Osteoblast (primary cell): ENCODE results near the gene ATL1. TPM values are rescaled to one million over a fixed set of nuclear protein-coding genes. Genes with fewer than 3 reads are reported as not detected.
A peak's percentile ranks its signal among the peaks of the same experiment; 100 is the strongest.

ENCODE experiments used
- DNase-seq: peaks from one replicate; pipeline ENCODE4 v3.0.0; 2011; ENCODE audit warnings: low spot score, mixed read lengths; ENCODE audit not compliant: insufficient read length; ENCODE audit errors: missing footprints
- H2AFZ ChIP-seq: 2 replicates; pipeline ENCODE4 v1.6.0; 2011; ENCODE audit warnings: mild to moderate bottlenecking, low read length
- H3K27ac ChIP-seq: 2 replicates; pipeline ENCODE4 v1.5.1; 2011; ENCODE audit warnings: mild to moderate bottlenecking, low read depth, low read length, moderate library complexity
- H3K27me3 ChIP-seq: 2 replicates; pipeline ENCODE4 v1.6.0; 2012; ENCODE audit warnings: mild to moderate bottlenecking, control low read depth, inconsistent platforms, low read length, moderate library complexity; ENCODE audit not compliant: insufficient read depth
- H3K36me3 ChIP-seq: 2 replicates; pipeline ENCODE4 v1.5.1; 2011; ENCODE audit warnings: mild to moderate bottlenecking, low read length, control low read depth, moderate library complexity; ENCODE audit not compliant: insufficient read depth
- H3K4me1 ChIP-seq: 2 replicates; pipeline ENCODE4 v1.5.1; 2011; ENCODE audit warnings: mild to moderate bottlenecking, low read length, control low read depth, moderate library complexity; ENCODE audit not compliant: insufficient read depth
- H3K4me2 ChIP-seq: 2 replicates; pipeline ENCODE4 v1.6.0; 2011; ENCODE audit warnings: mild to moderate bottlenecking, low read length; ENCODE audit not compliant: insufficient read depth
- H3K4me3 ChIP-seq: fragments of 200-600 bp; sonication (generic); 3 replicates; pipeline ENCODE4 v1.5.1; 2012; ENCODE audit warnings: mild to moderate bottlenecking, low read length, inconsistent platforms; ENCODE audit not compliant: insufficient read depth
- H3K79me2 ChIP-seq: 2 replicates; pipeline ENCODE4 v1.6.0; 2012; ENCODE audit warnings: mild to moderate bottlenecking, low read length, control low read depth, inconsistent platforms; ENCODE audit not compliant: insufficient read depth
- H3K9me3 ChIP-seq: 2 replicates; pipeline ENCODE4 v1.5.1; 2011; ENCODE audit warnings: low read depth, low read length, control low read depth
- H4K20me1 ChIP-seq: 2 replicates; pipeline ENCODE4 v1.6.0; 2012; ENCODE audit warnings: mild to moderate bottlenecking, low read length, control low read depth; ENCODE audit not compliant: insufficient read depth
- CTCF ChIP-seq: IDR thresholded peaks from 2 replicates; pipeline ENCODE4 v1.5.1; 2011; ENCODE audit warnings: mild to moderate bottlenecking, low read depth, low read length, moderate library complexity; ENCODE audit errors: extremely low read depth
- total RNA-seq: library from RNA; depleted of rRNA; stranded (reverse); fragments of >200 nt; gene quantifications from 2 replicates; pipeline ENCODE4 v1.2.3, GENCODE V29; 2012

ATL1 gene
- total RNA-seq, 1 donor, result 6.5 TPM

DNA sequence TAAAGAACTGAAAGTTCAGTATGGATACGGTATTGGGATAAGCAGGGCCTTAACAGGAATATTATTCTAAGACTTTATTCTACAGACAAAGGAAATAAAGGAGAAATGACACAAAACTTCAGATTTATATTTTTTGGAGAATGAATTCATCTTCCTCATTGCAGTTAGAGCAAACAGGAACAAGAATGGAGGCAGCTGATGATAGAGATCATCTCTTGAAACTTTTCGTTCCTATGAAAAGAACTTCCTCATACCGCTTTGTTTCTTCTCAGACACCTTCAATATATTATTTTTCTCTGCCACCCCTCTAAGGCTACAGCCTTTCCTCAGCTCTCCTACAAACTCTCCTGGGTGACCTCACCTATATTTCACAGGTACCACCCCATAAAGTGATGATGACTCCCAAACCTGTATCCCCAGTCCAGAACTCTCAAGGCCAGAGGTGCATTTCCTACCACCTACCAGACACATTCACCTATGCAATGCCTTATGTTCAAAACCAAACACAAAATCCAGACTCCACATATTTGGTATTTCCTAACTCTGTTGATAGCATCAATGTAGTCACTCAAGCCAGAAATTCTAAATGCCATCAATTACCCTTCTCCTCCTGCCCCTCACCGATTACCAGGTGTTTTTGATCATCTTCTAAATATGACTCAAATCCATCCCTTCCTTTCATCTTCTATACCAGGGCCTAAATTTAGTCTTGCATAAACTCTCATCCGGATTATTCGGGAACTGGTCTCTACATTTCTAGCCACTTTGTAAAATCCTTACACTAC is 35.0 kb upstream of the ATL1 start:
- Histone ChIP-seq H3K9me3 (no peaks in the 10 kb centered on the region), H3K27ac (no peak overlapping the region), H3K36me3 (no peaks in the 10 kb centered on the region), H3K79me2 (peaks cover 95% of the 10 kb centered on the region), H3K4me1 (peaks cover 43% of the 10 kb centered on the region), H3K4me3 (no peak overlapping the region), H2AFZ (no peak overlapping the region), H3K4me2 (no peak overlapping the region), H3K27me3 (no peaks in the 10 kb centered on the region), H4K20me1 (peaks cover 30% of the 10 kb centered on the region)
- no peak for TF ChIP-seq CTCF
- no peak for DNase-seq

GRCh38 chr14:50528000-50528399 is 31.9 kb upstream of the ATL1 start:
- Histone ChIP-seq H3K4me2 (peak overlapping the region; percentile 87), H3K36me3 (no peaks in the 10 kb centered on the region), H3K4me1 (peaks cover 34% of the 10 kb centered on the region), H3K79me2 (peaks cover 94% of the 10 kb centered on the region), H4K20me1 (peaks cover 20% of the 10 kb centered on the region), H3K4me3 (no peak overlapping the region), H3K27ac (peak overlapping the region; percentile 86), H3K27me3 (no peaks in the 10 kb centered on the region), H3K9me3 (no peaks in the 10 kb centered on the region), H2AFZ (no peak overlapping the region)
- peak; percentile 68 for DNase-seq
- no peak for TF ChIP-seq CTCF

DNA sequence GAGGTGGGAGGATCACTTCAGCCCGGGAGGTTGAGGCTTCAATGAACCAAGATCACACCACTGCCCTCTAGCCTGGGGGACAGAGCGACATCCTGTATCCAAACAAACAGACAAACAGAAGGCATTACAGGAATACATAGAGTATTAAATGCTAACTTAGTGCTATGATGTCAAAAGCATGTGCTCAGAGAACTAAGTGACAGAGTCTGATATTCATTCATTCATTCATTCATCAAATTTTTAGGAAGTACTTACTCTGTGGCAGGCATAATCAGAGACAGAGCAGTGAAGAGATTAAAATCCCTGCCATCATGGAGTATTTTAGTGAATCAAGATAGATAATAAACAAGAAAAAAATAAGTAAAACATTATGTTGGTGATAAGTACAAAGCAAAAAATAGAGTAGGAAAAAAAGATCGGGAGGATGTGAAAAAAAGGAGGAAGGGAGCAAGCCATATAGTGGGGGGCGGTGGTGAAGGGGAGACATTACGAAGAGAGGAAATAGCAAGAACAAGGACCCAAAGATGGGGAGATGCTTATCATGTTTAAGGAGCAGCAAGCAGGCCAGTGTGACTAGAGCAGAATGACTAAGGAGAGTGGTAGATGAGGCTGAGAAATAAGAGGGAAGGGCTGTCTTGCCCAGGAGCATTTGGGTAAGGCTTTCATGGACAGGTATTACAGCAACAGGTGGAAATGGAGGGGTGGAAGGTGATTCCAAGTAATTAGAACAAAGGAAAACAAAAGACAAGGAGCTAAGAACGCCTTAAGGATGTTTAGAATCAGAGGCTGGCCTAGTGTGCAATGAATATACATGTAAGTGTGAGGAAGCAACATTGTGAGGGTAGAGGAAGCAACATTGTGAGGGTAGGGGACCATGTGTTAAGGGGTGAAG is 30.4 kb upstream of the ATL1 start:
- Histone ChIP-seq H3K36me3 (no peaks in the 10 kb centered on the region), H3K9me3 (no peaks in the 10 kb centered on the region), H3K4me3 (peak overlapping the region; percentile 85), H3K4me1 (peaks cover 33% of the 10 kb centered on the region), H4K20me1 (peaks cover 15% of the 10 kb centered on the region), H2AFZ (no peak overlapping the region), H3K27me3 (no peaks in the 10 kb centered on the region), H3K4me2 (peak overlapping the region; percentile 87), H3K79me2 (peaks cover 79% of the 10 kb centered on the region), H3K27ac (peak overlapping the region; percentile 86)
- DNase-seq, result no peak
- TF ChIP-seq CTCF, result no peak

GRCh38 chr14:50530358-50530757 is 29.6 kb upstream of the ATL1 start:
- H3K4me2 ChIP-seq, result peak overlapping the region; percentile 87
- H3K79me2 ChIP-seq, result peaks cover 71% of the 10 kb centered on the region
- peaks cover 8% of the 10 kb centered on the region for H4K20me1 ChIP-seq
- no peaks in the 10 kb centered on the region for H3K9me3 ChIP-seq
- no peaks in the 10 kb centered on the region for H3K27me3 ChIP-seq
- peak overlapping the region; percentile 86 for H3K27ac ChIP-seq
- peaks cover 33% of the 10 kb centered on the region for H3K4me1 ChIP-seq
- DNase-seq, result peak; percentile 65
- no peak for TF ChIP-seq CTCF
- H2AFZ ChIP-seq, result no peak overlapping the region
- peak overlapping the region; percentile 85 for H3K4me3 ChIP-seq
- no peaks in the 10 kb centered on the region for H3K36me3 ChIP-seq
